NCI-H524 (cell line): ENCODE results near the gene TIMM50.

ENCODE experiments used
- DNase-seq, 2 experiments: peaks; one replicate each; lab custom pipeline; 2025; lab: John Stamatoyannopoulos, UW

Gene TIMM50

GRCh38 chr19:39500543-39500942 is 19.9 kb downstream of the TIMM50 start:
- DNase-seq = no peak

- DNase-seq = no peak
Observed at GRCh38 chr19:39501340-39501739, 20.7 kb downstream of the TIMM50 start.

- DNase-seq = no peak
Observed at GRCh38 chr19:39502640-39503417, 22.2 kb downstream of the TIMM50 start.

GRCh38 chr19:39506598-39506943 is 25.9 kb downstream of the TIMM50 start:
- DNase-seq = no peak

- DNase-seq = peak; percentile 44 to 81
Observed at GRCh38 chr19:39506944-39507714, 26.5 kb downstream of the TIMM50 start.

GRCh38 chr19:39507715-39508364 is 27.2 kb downstream of the TIMM50 start:
- DNase-seq = no peak

- no peak for DNase-seq
Observed at GRCh38 chr19:39508629-39509028, 28.0 kb downstream of the TIMM50 start.

GRCh38 chr19:39509233-39509632 is 28.6 kb downstream of the TIMM50 start:
- DNase-seq = no peak

GRCh38 chr19:39512988-39513387 is 32.4 kb downstream of the TIMM50 start:
- no peak for DNase-seq

GRCh38 chr19:39514840-39515550 is 34.4 kb downstream of the TIMM50 start, which contains the start of gene SELENOV:
TSS of gene SELENOV (plus strand) at chr19:39515139. CDS start at chr19:39515213, 74 bp downstream.
- peak; percentile 64 to 78 for DNase-seq

- DNase-seq = no peak
Observed at GRCh38 chr19:39515551-39516191, 35.0 kb downstream of the TIMM50 start.

GRCh38 chr19:39516270-39516669 is 35.6 kb downstream of the TIMM50 start:
- DNase-seq = no peak

GRCh38 chr19:39517432-39517831 is 36.8 kb downstream of the TIMM50 start:
- DNase-seq = no peak

GRCh38 chr19:39518458-39518857 is 37.8 kb downstream of the TIMM50 start:
- no peak for DNase-seq

GRCh38 chr19:39518975-39519374 is 38.3 kb downstream of the TIMM50 start:
- DNase-seq = no peak

GRCh38 chr19:39520541-39521484 is 40.2 kb downstream of the TIMM50 start:
- no peak for DNase-seq

- peak; percentile 90 to 97 for DNase-seq
Observed at GRCh38 chr19:39524495-39524894, 43.9 kb downstream of the TIMM50 start.

GRCh38 chr19:39525205-39525604 is 44.6 kb downstream of the TIMM50 start:
- no peak for DNase-seq

- no peak for DNase-seq
Observed at GRCh38 chr19:39531834-39532232, 51.2 kb downstream of the TIMM50 start.

GRCh38 chr19:39532233-39533002 is 51.8 kb downstream of the TIMM50 start, which contains the start of gene EID2B:
TSS of gene EID2B (minus strand) at chr19:39532852. CDS start at chr19:39532802, 50 bp downstream.
- DNase-seq = peak; percentile 95 to 99
